GM19324 (cell line): ENCODE results near the gene EIF3I.
A peak's percentile ranks its signal among the peaks of the same experiment; 100 is the strongest.

Experiments used
- ATAC-seq: cut with Tn5 transposase; IDR thresholded peaks from one replicate; pipeline ENCODE4 v1.9.1; 2021; ENCODE audit warnings: mild to moderate bottlenecking, moderate library complexity; ENCODE audit not compliant: unreplicated experiment, low FRiP score

EIF3I gene

GRCh38 chr1:32221980-32222755 lies at the start of gene EIF3I, which contains the start of gene TMEM234:
Gene EIF3I (plus strand): TSS chr1:32222407. CDS start chr1:32222442, 35 bp downstream.
Gene TMEM234 (minus strand): TSS chr1:32222353. CDS start chr1:32222322, 31 bp downstream.
- peak; percentile 89 for ATAC-seq

GRCh38 chr1:32172621-32173245 lies 49.5 kb upstream of the EIF3I start:
- no peak for ATAC-seq

- no peak for ATAC-seq
Observed at GRCh38 chr1:32178380-32179192, 43.6 kb upstream of the EIF3I start.

- ATAC-seq: no peak
Observed at GRCh38 chr1:32179193-32179442, 43.1 kb upstream of the EIF3I start.

- ATAC-seq: peak; percentile 88
Observed at GRCh38 chr1:32179443-32180185, 42.6 kb upstream of the EIF3I start, which contains the start of gene TXLNA. Gene TXLNA (plus strand): TSS chr1:32179675. CDS start chr1:32180346, 671 bp downstream.

- ATAC-seq: no peak
Observed at GRCh38 chr1:32180186-32181060, 41.8 kb upstream of the EIF3I start.

GRCh38 chr1:32181065-32181464 lies 41.1 kb upstream of the EIF3I start:
- no peak for ATAC-seq

GRCh38 chr1:32181563-32181962 lies 40.6 kb upstream of the EIF3I start:
- ATAC-seq: no peak

- no peak for ATAC-seq
Observed at GRCh38 chr1:32182060-32182459, 40.1 kb upstream of the EIF3I start.

GRCh38 chr1:32184650-32185049 lies 37.6 kb upstream of the EIF3I start:
- no peak for ATAC-seq

- ATAC-seq: no peak
Observed at GRCh38 chr1:32186077-32186476, 36.1 kb upstream of the EIF3I start.

- no peak for ATAC-seq
Observed at GRCh38 chr1:32186491-32186890, 35.7 kb upstream of the EIF3I start.

GRCh38 chr1:32187850-32188249 lies 34.4 kb upstream of the EIF3I start:
- ATAC-seq: no peak

GRCh38 chr1:32192220-32192948 lies 29.8 kb upstream of the EIF3I start:
- no peak for ATAC-seq

- no peak for ATAC-seq
Observed at GRCh38 chr1:32194984-32195383, 27.2 kb upstream of the EIF3I start.

GRCh38 chr1:32195531-32195930 lies 26.7 kb upstream of the EIF3I start:
- ATAC-seq: no peak

GRCh38 chr1:32195972-32196823 lies 26.0 kb upstream of the EIF3I start:
- no peak for ATAC-seq

GRCh38 chr1:32197074-32197473 lies 25.1 kb upstream of the EIF3I start:
- ATAC-seq: no peak
